ENCODE data around the gene GABRA5. TPM values are rescaled to one million over a fixed set of nuclear protein-coding genes. Genes with fewer than 3 reads are reported as not detected.

GABRA5 gene
- total and polyA plus RNA-seq, 2 of the 8 experiments (the other 6 are each of a cell fraction or from before 2014, with no cell fraction given): 15.0 to 29.6 TPM

- H3K23me2 ChIP-seq (ENCODE audit: low read depth, low read length): no peaks in the 10 kb centered on the region; the same call in 1 of the 2 replicates
- DNase-seq (ENCODE audit: low read depth in 1 of 2, low spot score in 2 of 2): peak in 1 of 2 experiments; percentile 63
- H2BK12ac ChIP-seq (ENCODE audit: low read depth, low read length): no peak overlapping the region
- no peaks in the 10 kb centered on the region for H3K79me1 ChIP-seq (ENCODE audit: low read depth, low read length)
- no peaks in the 10 kb centered on the region for H3K36me3 ChIP-seq (ENCODE audit: control insufficient read depth in 2 of 4, insufficient read depth in 4 of 4, low read length in 3 of 4)
- no peak overlapping the region for H3K14ac ChIP-seq (ENCODE audit: insufficient read length)
- H3K4ac ChIP-seq (replicated peaks; ENCODE audit: insufficient read length, low read depth, low read length): no peak overlapping the region
- no peaks in the 10 kb centered on the region for H3K27me3 ChIP-seq (replicated peaks in 1 of 4; ENCODE audit: control insufficient read depth in 3 of 4, extremely low read depth in 1 of 4, insufficient read depth in 3 of 4, low read length in 3 of 4)
- no peak overlapping the region for H4K5ac ChIP-seq (ENCODE audit: insufficient read length, low read depth, low read length)
- H2BK120ac ChIP-seq (replicated peaks; ENCODE audit: low read depth, low read length): no peak overlapping the region
- H2BK20ac ChIP-seq (ENCODE audit: low read length): no peak overlapping the region
- no peak overlapping the region for H3K56ac ChIP-seq (replicated peaks; ENCODE audit: insufficient read length, low read depth, low read length)
- H4K20me1 ChIP-seq (replicated peaks in 1 of 2; ENCODE audit: control insufficient read depth in 1 of 2, insufficient read depth in 2 of 2, low read length in 2 of 2): no peaks in the 10 kb centered on the region
- 0 out of 4 replicates have a peak, but pooled peaks cover 0 to under 1% of the 10 kb centered on the region in 2 experiments for H3K9me3 ChIP-seq (ENCODE audit: insufficient read depth in 2 of 2, low read depth in 1 of 2, low read length in 1 of 2)
- peak overlapping the region in 1 of 4 experiments; percentile 34; a peak in 1 of 8 replicates for H3K4me3 ChIP-seq (ENCODE audit: extremely low read depth in 1 of 4, insufficient read depth in 2 of 4, low read depth in 3 of 4, low read length in 4 of 4)
- WGBS, 2 experiments (ENCODE audit: extremely low coverage in 1 of 2, insufficient coverage in 1 of 2, insufficient read length in 1 of 2, insufficient replicate concordance in 2 of 2, low coverage in 1 of 2, low lambda C conversion rate in 2 of 2, missing lambda C conversion rate in 1 of 2): 63% methylated on average over 10 of the region's 11 CpGs; no CpG with 5 or more reads in 1 of the 2 experiments
- H3K79me2 ChIP-seq (ENCODE audit: control insufficient read depth in 1 of 2, insufficient read depth in 2 of 2, low read length in 2 of 2): no peaks in the 10 kb centered on the region
- POLR2A ChIA-PET (ENCODE audit: partially characterized antibody): interaction anchor here (1.2 kb wide), 1 partner anchor 75 kb away, joined by 3 read pairs; no protein-coding TSS in a partner anchor
- peak overlapping the region; percentile 36 to 68 for H3K4me2 ChIP-seq (ENCODE audit: insufficient read depth in 1 of 2, low read depth in 2 of 2, low read length in 2 of 2)
- no peak overlapping the region for H3K9ac ChIP-seq (replicated peaks in 1 of 4; ENCODE audit: extremely low read depth in 1 of 4, low read depth in 3 of 4, low read length in 3 of 4)
- FAIRE-seq: no peak
- H2BK5ac ChIP-seq (ENCODE audit: low read depth, low read length): no peak overlapping the region
- CTCF ChIA-PET (ENCODE audit: partially characterized antibody): no interaction called here
- H2AFZ ChIP-seq (ENCODE audit: low read length): 0 out of 2 replicates have a peak overlapping the region, but pooled peaks have one; percentile 60
- H2AK5ac ChIP-seq (ENCODE audit: low read depth, low read length): no peak overlapping the region
- peak overlapping the region; percentile 33; the same call in 1 of the 2 replicates for H3K18ac ChIP-seq (ENCODE audit: extremely low read depth, low read length)
- H3K4me1 ChIP-seq (replicated peaks in 1 of 4; ENCODE audit: control insufficient read depth in 3 of 4, insufficient read depth in 4 of 4, low read length in 3 of 4): peaks cover 3 to 13% (median 6%) of the 10 kb centered on the region in 4 experiments
- H3K27ac ChIP-seq (ENCODE audit: low read depth, low read length): no peak overlapping the region
- H4K8ac ChIP-seq (ENCODE audit: extremely low read depth, insufficient read depth, low read length): no peak overlapping the region; the same call in 1 of the 2 replicates
- no peak overlapping the region for H4K91ac ChIP-seq (replicated peaks; ENCODE audit: insufficient read length, low read length)
- H2BK15ac ChIP-seq (ENCODE audit: low read length): no peak overlapping the region
- H3K23ac ChIP-seq (ENCODE audit: insufficient read length): no peak overlapping the region
- TF ChIP-seq FOSL1 (IDR thresholded peaks at IDR 0.05; ENCODE audit: insufficient read depth, low read depth, low read length): no peak
- no peak for TF ChIP-seq CTBP2 (IDR thresholded peaks at IDR 0.05; ENCODE audit: borderline replicate concordance, insufficient read depth, insufficient read length, low read length)
- no peak for TF ChIP-seq KDM5A (IDR thresholded peaks at IDR 0.05; ENCODE audit: low read length)
Observed at GRCh38 chr15:26842391-26842790, 24.5 kb upstream of the GABRA5 start.

Data from H1 (cell line).